Measurements from ENCODE around the gene SATL1.

DNA sequence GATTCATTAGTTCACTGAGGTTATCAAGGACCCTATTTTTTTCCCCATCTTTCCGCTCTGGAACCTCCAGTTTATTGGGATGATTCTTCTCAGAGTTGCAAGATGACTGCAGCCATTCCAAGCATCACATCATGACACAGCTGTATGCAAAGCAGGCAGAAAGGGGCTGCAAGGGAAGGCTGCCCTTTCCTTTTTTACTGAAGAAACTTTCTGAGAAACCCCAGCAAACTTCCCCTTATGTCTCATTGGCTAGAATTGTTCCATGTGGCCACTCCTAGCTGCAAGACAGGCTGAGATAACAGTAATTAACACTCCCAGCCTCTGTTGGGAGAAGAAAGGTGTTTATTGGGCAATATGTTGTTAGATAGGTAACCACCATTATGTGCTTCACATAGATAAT is 102.6 kb downstream of the SATL1 start:
- TF ChIP-seq POLR2A (IDR thresholded peaks at IDR 0.05), result no peak
- TF ChIP-seq, protein P1, sequence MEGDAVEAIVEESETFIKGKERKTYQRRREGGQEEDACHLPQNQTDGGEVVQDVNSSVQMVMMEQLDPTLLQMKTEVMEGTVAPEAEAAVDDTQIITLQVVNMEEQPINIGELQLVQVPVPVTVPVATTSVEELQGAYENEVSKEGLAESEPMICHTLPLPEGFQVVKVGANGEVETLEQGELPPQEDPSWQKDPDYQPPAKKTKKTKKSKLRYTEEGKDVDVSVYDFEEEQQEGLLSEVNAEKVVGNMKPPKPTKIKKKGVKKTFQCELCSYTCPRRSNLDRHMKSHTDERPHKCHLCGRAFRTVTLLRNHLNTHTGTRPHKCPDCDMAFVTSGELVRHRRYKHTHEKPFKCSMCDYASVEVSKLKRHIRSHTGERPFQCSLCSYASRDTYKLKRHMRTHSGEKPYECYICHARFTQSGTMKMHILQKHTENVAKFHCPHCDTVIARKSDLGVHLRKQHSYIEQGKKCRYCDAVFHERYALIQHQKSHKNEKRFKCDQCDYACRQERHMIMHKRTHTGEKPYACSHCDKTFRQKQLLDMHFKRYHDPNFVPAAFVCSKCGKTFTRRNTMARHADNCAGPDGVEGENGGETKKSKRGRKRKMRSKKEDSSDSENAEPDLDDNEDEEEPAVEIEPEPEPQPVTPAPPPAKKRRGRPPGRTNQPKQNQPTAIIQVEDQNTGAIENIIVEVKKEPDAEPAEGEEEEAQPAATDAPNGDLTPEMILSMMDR (IDR thresholded peaks at IDR 0.05), result no peak
